Esophagus squamous epithelium (tissue), 4 donors: ENCODE data around the gene MFNG.

Experiments used
- CTCF ChIP-seq, 6 experiments: fragments of 450-650 bp in 4 of 6; fragments of 200-600 bp in 2 of 6; sonication (generic) in 2 of 6; IDR thresholded peaks; one replicate each; pipeline ENCODE4 v1.5.1; 2016 to 2019; ENCODE audit warnings: antibody characterized with exemption in 6 of 6, mild to moderate bottlenecking in 4 of 6, moderate library complexity in 4 of 6
- POLR2A ChIP-seq, 4 donors: fragments of 450-650 bp; IDR thresholded peaks; one replicate each; pipeline ENCODE4 v1.6.1; 2017; ENCODE audit warnings: antibody characterized with exemption in 4 of 4, mild to moderate bottlenecking in 4 of 4, moderate library complexity in 3 of 4

GRCh38 chr22:37455896-37456295 is 30.3 kb downstream of the MFNG start:
- TF ChIP-seq POLR2A (IDR thresholded peaks at IDR 0.05) (no peak), CTCF (IDR thresholded peaks at IDR 0.05) (no peak)
